OCI-LY7 (cell line): Measurements from ENCODE around the gene DAGLA.

Experiments
- EZH2phosphoT487 ChIP-seq: fragments of 200-600 bp; sonication (generic); IDR thresholded peaks from 2 replicates; pipeline ENCODE4 v1.6.1; 2018; ENCODE audit warnings: low read depth, borderline replicate concordance, mild to moderate bottlenecking, mixed run types, antibody characterized with exemption, low read length, moderate library complexity, mixed read lengths
- TF ChIP-seq, protein P1 (sequence below): fragments of 200-600 bp; sonication (generic); conservative IDR thresholded peaks from 2 replicates; pipeline ENCODE4 v1.5.1; 2014; ENCODE audit warnings: mild to moderate bottlenecking, antibody characterized with exemption, low read length, moderate library complexity, mixed read lengths

DNA sequence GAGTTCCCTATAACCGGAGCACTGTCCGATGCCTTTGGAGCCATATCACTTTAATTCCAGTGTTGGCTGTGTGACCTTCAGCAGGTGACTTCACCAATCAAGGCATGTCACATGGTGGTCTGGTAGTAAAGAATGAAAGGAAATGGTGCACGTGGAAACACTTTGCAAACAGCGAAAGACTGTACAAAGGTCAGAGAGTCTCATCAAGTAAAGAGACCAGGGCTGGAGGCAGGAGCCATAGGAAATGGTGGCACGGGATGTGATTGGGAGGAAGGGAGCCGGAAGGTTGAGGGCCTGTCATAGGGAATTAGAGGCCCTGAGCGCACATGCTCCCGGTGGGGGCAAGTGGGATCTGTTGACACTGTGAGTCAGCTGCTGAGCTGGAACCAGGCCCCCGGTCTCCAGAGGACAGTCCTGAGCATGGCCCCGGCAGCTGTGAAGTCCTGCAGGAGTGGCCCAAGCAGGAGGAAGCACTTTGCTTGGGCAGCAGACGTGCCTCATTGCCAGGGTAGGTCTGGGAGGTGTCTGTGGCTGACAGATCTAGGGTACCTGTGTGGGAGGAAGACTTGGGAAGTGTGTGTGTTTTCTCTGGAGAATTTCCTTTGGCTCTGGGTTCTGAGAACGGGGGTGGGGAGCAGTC lies 2.0 kb downstream of the DAGLA start:
- TF ChIP-seq, protein P1, sequence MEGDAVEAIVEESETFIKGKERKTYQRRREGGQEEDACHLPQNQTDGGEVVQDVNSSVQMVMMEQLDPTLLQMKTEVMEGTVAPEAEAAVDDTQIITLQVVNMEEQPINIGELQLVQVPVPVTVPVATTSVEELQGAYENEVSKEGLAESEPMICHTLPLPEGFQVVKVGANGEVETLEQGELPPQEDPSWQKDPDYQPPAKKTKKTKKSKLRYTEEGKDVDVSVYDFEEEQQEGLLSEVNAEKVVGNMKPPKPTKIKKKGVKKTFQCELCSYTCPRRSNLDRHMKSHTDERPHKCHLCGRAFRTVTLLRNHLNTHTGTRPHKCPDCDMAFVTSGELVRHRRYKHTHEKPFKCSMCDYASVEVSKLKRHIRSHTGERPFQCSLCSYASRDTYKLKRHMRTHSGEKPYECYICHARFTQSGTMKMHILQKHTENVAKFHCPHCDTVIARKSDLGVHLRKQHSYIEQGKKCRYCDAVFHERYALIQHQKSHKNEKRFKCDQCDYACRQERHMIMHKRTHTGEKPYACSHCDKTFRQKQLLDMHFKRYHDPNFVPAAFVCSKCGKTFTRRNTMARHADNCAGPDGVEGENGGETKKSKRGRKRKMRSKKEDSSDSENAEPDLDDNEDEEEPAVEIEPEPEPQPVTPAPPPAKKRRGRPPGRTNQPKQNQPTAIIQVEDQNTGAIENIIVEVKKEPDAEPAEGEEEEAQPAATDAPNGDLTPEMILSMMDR: no peak
- TF ChIP-seq EZH2phosphoT487: no peak
